ENCODE measurements around the gene MCEMP1.
"Not testable (repeated sequence)": the region's sequence is repeated elsewhere in the genome, so short reads cannot be mapped to it uniquely, and the experiment has no call there.

MCEMP1 gene

DNA sequence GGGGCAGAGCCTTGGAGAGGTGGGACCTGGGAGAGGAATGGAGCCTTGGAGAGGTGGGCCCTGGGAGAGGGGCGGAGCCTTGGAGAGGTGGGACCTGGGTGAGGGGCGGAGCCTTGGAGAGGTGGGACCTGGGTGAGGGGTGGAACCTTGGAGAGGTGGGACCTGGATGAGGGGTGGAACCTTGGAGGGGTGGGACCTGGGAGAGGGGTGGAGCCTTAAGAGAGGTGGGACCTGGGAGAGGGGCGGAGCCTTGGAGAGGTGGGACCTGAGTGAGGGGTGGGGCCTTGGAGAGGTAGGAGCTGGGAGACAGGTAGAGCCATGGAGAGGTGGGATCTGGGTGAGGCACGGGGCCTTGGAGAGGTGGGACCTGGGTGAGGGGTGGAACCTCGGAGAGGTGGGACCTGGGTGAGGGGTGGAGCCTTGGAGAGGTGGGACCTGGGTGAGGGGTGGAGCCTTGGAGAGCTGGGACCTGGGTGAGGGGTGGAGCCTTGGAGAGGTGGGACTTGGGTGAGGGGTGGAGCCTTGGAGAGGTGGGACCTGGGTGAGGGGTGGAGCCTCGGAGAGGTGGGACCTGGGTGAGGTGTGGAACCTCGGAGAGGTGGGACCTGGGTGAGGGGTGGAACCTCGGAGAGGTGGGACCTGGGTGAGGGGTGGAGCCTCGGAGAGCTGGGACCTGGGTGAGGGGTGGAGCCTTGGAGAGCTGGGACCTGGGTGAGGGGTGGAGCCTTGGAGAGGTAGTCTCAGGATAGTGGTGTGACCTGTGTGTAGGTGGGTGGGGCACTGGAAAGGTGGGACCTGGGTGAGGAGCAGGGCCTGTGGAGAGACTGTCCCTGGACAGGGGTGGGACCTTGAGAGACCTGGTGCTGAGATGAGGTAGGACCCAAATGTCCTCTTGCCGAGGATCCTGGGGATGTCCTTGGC is 33.0 kb upstream of the MCEMP1 start:
- FAIRE-seq = not testable (repeated sequence)

DNA sequence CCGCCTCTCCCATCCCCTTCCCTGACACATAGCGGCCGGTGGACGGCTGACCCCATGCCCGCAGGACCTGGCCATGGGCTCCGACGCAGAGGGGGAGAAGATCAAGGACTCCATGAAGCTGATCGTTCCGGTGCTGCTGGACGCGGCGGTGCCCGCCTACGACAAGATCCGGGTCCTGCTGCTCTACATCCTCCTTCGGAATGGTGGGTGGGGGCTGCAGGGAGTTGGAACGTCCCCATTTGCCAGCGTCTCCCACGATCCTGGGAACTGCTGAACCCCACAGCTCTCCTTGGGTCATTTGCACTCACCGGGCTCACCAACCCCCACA is 32.4 kb upstream of the MCEMP1 start:
- no peak for FAIRE-seq

DNA sequence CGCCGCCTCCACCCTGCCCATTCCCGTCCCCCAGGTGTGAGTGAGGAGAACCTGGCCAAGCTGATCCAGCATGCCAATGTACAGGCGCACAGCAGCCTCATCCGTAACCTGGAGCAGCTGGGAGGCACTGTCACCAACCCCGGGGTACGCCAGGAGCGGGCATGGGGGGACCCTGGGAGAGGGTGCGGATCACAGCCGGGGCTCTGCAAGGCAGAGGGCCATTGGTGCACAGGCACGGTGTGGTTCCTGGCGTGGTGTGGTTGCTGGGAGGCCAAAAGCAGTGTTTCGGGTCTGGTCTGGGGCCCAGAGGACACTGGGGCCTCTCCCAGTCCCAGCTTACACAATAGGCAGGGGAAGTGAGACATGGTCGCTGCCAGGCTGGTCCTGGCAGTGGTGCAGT is 31.7 kb upstream of the MCEMP1 start:
- no peak for FAIRE-seq

DNA sequence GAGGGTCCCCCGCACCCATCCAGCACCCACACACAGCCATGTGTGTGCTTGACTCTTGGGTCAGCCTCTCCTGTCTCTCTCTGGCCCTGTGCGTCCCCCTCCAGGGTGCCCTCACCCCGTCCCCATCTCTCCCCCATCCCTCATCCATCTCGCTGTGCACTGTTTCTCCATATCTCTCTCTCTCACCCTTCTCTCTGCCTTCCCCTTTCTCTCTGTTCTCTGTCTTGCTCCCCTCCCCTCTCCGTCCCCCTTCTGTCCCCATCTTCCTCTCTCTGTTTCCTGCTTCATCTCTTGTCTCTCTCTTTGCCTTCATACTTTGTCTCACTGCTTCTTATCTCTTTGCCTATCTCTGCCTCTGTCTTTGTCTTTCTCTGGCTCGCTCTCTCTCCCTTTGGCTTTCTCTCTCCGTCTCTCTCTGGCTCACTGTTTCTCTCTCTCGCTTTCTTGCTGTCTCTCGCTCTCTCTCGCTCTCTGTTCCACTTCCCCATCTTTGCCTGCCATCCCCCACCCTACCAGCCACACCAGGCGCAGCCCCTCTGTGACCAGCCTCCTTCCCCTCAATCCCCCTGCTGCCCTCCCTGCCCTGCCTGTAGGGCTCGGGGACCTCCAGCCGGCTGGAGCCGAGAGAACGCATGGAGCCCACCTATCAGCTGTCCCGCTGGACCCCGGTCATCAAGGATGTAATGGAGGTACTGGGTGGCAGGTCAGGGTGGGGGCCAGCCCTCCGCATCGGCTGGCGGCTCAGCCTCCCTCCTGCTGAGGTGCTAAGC is 31.0 kb upstream of the MCEMP1 start:
- FAIRE-seq = no peak

DNA sequence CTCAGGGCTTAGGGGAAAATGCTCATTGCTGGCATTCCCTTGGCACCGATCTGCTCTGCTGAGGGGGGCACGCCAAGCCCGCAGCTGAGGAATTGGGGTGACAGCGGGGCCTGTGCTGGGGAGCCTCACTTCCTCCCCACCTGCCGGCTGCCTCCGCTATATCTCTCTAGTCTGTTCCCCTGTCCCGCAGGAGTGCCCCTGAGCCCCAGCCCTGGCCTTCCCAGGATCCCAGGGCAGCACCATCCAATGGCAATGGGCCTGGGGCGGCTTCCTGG is 30.5 kb upstream of the MCEMP1 start:
- FAIRE-seq = no peak

DNA sequence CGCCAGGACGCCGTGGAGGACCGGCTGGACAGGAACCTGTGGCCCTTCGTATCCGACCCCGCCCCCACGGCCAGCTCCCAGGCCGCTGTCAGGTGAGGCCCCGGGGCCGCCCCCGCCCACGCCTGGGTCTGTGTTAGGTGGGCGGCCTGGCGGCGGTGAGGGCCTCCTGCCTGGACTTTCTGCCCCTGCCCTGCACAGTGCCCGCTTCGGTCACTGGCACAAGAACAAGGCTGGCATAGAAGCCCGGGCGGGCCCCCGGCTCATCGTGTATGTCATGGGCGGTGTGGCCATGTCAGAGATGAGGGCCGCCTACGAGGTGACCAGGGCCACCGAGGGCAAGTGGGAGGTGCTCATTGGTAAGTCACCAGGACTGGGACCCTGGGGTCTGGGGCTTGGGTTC is 29.7 kb upstream of the MCEMP1 start:
- FAIRE-seq = no peak

DNA sequence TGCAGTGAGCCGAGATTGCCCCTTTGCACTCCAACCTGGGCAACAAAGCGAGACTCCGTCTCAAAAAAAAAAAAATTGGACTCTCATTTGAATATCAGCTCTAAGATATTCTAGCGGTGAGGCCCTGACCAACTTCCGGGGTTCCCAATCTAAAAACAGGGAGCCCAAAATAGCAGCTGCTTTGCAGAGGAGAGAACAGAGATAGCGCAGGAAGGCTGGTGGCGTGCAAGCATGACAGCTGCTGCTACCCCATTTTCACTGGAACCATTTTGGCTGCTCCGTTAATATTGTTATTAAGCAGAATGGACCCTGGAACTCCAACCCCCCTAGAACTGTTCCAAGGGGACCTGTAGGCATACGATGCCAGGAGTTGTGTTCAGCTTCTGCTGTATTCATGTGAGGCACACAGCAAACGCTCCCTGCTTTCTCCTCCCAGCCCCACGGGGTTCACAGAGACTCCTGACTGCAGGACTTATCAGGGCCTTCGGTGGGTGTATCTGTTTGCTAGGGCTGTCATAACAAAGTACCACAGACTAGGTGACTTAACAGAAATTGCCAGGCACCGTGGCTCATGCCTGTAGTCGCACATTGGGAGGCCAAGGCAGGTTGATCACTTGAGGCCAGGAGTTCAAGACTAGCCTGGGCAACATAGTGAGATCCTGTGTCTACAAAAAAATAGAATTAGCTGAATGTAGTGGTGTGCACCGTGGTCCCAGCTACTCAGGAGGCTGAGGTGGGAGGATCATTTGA is 28.4 kb upstream of the MCEMP1 start:
- FAIRE-seq = no peak

DNA sequence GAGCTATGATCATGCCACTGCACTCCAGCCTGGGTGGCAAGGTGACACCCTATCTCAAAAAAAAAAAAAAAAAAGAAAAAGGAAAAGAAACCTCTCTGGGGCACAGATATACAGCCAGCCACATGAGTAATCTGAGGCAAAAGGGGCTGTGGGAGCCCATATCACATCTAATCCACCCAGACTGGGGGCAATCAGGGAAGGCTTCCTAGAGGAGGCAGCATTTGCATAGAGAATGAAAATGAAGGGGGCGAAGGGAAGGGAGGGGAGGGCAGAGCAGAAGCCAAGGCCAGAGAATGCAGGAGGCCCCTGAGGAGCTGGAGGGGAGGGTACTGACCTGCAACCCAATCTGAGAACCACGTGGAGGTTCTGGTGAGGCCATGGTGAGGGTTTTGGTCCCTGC is 26.7 kb upstream of the MCEMP1 start:
- FAIRE-seq = no peak

DNA sequence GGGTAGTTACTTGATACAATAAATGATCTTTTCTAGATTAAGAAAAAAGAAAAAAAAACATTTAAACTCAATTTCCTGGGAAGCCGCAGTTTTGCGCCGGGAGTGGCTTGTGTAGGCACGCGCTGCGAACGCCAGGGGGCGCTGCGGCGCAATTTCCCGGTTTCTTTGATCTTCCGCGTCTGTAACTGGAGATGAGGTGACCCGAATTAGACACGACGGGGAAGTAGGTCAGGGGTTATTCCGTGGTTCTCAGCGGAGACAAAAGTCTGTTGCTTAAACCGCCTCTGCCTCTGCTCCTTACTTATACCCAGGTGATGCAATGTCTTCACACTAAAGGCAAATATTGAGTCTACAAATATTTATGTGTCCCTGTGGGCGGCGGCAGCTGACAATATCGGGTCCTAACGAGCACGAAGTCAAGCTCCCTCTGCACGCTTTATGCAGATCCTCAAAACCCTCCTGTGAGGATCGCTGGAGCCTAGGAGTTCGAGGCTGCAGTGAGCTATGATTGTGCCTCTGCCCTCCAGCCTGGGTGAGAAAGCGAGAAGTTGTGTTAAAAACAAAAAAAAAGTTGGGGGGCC is 24.7 kb upstream of the MCEMP1 start:
- FAIRE-seq = peak; percentile 89

DNA sequence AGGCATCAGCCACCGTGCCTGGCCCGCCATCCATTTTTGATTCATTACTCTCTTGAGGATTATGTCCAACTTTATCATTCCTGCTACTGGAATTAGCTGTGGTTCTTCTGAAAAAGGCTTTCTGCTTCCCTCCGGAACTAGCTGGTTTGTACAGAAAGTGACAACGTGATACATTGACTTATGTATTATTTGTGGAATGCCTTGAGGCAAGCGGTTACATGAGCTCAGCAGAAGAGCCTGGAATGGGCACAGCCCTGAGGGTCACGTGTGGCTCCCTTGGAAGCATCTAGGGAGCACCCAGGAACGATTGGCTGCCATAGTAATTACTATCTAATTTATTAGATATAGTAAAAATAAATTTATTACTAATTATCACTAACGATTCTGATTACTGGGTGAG is 22.5 kb upstream of the MCEMP1 start:
- no peak for FAIRE-seq

DNA sequence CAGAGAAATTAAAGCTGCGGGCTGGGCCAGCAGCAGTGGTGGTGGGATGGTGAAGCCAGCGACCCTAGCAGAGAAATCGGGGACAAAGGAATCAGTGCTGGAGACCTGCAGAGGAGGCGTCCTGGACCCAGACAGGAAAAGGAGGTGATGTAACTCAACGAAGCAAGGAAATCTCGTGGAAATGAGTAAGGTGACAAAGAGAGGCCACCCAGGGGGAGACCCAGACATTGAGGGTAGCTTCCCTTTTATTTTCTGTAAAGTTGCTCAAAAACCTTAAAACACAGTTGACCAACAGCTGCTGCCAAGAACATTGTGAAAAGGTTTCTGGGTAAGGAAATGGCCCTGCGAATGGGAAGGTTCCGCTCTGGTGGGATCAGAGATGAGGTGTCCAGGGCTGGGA is 21.3 kb upstream of the MCEMP1 start:
- FAIRE-seq = no peak

DNA sequence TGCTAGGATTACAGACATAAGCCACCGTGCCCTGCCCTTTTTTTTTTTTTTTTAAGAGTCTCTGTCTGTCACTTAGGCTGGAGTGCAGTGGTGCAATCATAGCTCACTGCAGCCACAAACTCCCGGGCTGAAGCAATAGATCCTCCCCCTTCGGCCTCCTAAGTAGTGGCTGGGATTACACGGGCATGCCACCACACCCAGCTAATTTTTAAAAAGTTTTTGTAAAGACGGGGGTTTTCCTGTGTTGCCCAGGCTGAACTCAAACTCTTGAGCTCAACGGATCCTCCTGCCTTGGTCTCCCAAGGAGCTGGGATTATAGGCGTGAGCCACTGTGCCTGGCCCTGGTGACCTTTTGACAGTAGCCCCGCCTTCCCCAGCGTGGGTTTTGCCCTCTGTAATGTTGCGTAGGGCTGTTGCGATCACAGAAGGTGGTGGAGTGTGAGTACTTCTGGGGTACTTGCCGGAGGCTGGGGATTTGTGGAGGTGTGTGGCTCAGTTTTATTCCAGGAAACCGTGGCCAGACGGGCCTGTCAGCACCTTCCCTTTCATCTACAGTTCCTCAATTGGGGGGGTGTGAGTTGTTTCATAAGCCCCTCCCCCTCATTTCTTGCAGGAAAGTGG is 19.6 kb upstream of the MCEMP1 start:
- FAIRE-seq = no peak

DNA sequence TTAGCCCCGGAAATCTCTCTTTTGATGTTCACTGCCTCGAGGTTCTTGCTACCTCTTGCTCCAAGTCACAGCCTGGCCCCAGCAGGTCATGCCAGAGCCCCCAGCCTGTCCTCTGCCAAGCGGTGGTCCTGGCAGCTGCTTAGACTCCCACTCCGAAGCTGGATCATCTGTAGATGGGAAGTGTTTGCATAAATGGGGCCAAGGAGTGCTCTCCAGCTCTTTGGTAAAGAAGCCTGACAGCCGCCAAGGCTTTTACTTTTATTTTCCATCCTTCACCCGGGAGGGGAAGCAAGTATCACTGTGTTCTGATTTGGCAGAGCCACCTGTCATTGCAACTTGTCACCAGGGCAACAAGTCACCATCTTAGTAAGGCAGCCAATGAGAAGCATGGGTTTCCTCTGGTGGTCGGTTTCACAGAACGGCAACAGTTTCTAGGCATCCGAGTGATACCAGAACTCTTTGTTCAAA is 18.6 kb upstream of the MCEMP1 start:
- no peak for FAIRE-seq

DNA sequence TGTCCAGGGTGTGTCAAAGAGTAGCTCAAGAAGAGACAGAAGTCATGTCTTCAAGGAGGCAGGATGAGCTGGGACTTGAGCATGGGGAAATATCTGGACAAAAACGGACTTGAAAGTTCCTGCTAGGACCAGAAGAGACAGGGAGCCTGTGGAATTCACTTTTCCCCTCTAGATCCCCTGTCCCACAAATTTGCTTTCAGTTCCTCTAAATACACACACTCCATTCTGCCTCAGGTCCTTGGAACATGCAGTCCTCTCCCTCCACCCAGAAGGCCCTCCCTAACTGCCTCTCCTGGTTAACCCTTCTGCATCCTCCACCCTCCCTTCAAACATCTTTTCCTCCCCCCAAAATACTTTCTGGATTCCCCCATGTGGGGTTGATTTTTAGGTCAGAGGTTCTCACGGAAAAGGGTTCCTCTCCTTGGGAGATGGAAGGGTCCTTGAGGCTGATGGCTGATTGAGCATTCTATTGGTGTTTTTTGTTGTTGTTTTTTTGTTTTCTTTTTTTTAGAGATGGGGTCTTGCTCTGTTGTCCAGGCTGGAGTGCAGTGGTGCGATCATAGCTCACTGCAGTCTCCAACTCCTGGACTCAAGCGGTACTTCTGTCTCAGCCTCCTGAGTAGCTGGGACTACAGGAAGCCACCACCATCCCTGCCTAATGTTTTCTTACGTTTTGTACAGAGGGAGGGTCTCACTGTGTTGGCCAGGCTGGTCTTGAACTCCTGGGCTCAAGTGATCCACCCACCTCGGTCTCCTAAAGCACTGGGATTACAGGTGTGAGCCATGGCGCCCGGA is 14.9 kb upstream of the MCEMP1 start:
- FAIRE-seq = no peak

DNA sequence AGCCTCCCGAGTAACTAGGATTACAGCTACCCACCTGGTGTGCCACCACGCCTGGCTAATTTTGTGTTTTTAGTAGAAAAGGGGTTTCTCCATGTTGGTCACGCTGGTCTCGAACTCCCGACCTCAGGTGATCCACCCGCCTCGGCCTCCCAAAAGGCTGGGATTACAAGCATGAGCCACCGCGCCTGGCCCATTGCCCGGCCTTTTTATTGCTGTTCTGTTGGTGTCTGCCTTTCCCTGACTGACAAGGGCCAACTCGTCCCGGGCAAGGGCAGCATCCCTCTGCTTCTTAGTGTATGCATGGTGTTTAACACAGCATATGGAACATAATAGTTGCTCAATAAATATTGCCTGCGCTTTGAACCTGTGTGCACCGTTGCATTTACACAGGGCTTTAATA is 14.2 kb upstream of the MCEMP1 start:
- FAIRE-seq = no peak

DNA sequence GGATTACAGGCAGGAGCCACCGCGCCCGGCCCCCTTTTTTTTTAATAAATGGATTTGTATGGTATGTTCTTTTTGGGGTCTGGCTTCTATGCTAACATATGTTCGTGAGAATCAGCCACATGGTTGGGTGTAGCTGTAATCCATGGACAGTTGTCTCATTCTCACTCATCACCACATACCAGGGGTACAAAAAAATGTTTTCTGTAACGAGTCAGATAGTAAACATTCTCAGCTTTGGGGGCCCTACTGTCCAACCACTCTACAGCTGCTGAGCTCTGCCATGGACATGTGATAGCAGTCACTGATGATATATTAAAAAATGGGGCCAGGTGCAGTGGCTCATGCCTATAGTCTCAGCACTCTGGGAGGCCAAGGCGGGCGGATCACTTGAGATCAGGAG is 13.2 kb upstream of the MCEMP1 start:
- no peak for FAIRE-seq

DNA sequence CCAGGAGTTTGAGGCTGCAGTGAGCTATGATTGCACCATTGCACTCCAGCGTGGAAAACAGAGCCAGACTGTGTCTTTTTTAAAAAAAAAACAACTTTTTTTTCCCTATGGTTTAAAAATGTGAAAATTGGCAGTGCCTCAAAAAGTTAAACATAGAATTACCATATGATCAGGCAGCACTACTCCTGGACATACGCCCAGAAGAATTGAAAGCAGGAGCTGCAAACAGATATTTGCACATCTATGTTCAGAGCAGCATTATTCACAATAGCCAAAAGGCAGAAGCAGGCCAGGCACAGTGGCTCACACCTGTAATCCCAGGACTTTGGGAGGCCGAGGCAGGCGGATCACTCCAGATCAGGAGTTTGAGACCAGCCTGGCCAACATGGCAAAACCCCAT is 11.8 kb upstream of the MCEMP1 start:
- FAIRE-seq = no peak

DNA sequence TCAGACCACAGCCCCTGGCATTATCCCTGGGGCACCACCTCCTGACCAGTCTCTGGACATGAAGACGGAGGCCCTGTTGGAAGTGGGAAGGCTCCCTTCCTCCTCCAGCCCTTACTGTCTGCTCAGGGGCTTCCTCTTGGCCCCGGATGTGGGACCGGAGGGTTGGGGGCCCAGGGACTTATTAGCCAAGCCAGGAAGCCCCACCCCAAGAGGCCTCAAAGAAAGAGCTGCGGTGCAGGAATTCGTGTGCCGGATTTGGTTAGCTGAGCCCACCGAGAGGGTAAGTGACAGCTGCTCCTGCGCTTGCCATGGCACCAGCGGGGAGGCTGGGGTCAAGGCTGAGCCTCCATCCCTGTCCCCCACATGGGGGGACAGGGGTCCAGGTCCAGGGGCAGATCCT is 8.0 kb upstream of the MCEMP1 start, which contains the start of gene RETN:
Gene RETN (plus strand): TSS at position 208 of the 400 bp plus-strand sequence. CDS start 278 bp downstream, outside the sequence.
- no peak for FAIRE-seq

DNA sequence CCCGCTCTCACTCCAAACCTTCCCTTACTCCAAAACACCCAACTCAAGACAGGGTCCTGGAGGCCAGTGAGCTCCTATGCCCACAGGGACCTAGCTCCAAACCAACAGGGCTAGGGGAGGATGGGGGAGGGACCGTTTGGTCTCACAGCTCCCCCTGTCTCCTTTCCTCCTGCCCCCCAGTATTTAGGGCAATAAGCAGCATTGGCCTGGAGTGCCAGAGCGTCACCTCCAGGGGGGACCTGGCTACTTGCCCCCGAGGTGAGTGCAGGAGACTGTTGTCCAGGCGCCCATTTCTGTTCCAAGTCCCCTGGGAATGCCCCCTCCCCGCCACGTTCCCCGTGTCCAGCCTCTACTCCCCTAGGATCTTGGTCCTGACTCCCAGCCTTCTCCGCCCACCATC is 7.2 kb upstream of the MCEMP1 start:
- no peak for FAIRE-seq

DNA sequence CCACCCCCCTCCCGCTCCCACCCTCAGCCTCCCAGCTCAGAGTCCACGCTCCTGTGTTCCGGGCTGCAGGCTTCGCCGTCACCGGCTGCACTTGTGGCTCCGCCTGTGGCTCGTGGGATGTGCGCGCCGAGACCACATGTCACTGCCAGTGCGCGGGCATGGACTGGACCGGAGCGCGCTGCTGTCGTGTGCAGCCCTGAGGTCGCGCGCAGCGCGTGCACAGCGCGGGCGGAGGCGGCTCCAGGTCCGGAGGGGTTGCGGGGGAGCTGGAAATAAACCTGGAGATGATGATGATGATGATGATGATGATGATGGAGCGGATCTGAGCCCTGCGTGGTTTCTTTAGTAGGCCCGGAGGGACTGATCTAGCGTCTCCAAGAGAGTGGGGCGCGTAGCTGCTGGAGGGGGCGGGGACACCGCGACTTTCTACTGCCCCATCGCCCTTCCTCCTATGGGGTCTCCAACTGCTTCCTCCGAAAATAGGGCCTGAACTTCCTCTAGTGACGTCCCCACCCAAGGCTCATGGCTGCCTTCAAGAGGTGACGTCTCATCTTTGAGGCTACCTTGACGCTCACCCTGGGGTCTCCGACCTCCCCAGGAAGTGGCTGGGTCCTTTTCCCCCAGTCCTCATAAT is 6.6 kb upstream of the MCEMP1 start:
- FAIRE-seq = no peak

DNA sequence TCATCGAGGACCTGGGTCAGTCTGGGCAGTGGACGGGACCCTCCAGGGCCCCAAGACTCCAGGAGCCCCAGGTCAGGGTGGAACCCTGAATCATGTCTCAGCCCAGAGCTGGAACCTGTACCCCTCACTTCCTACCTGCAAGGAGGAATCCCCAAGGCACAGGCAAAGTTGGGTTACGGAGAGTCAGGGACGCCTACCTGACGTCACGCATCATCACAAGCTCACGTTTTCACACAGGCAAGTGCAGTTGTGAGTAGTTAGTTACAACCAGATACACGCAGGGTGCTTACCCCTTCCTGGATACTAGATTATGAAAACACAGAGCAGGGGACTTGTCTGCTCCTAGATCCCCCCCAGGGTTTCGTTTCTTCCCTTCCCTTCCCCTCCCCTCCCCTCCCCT is 6.1 kb upstream of the MCEMP1 start:
- no peak for FAIRE-seq

DNA sequence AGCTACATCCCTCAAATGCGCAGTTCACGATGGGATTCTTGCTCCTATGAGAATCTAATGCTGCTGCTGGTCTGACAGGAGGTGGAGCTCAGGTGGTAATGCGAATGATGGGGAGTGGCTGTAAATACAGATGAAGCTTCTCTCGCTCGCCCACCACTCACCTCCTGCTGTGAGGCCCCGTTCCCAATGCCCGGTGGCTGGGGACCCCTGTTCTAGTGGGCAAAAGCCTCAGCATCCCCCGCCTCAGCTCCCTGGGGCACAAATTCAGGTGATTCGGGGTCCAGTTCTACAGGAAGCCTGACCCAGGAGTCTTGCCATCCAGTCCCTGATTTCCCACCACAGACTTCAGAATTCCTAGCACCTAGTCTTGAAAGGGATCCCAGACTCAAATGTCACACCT is 4.4 kb upstream of the MCEMP1 start:
- FAIRE-seq = no peak

Data from G401.6 (cell line).